Measurements from ENCODE around the gene MDFIC2. TPM values are rescaled to one million over a fixed set of nuclear protein-coding genes. Genes with fewer than 3 reads are reported as not detected.

MDFIC2 gene
- polyA plus RNA-seq, 1 of the 3 experiments (the other 2 are of a cell fraction) = not detected

GRCh38 chr3:70358978-70359580 lies 46.6 kb upstream of the MDFIC2 start:
- H3K27me3 ChIP-seq (ENCODE audit: insufficient read depth) = no peaks in the 10 kb centered on the region
- WGBS (ENCODE audit: low lambda C conversion rate) = 38% methylated on average over 3 of the region's 3 CpGs
- no peak overlapping the region for H3K9ac ChIP-seq
- no peak overlapping the region for H3K27ac ChIP-seq (ENCODE audit: low read depth in 2 of 2, low read length in 1 of 2)
- ChIA-PET CTCF (interaction anchor here (0.6 to 7.8 kb wide), 43 partner anchors 10 to 330 kb away, joined by 3 to 114 read pairs (median 4); no protein-coding TSS in a partner anchor), POLR2A (no interaction called here)
- no peaks in the 10 kb centered on the region for H3K9me2 ChIP-seq
- H3K36me3 ChIP-seq (replicated peaks in 1 of 2; ENCODE audit: control insufficient read depth in 1 of 2, insufficient read depth in 2 of 2, low read length in 1 of 2) = no peaks in the 10 kb centered on the region
- no peaks in the 10 kb centered on the region for H3K79me2 ChIP-seq (ENCODE audit: insufficient read depth)
- no peak overlapping the region for H2AFZ ChIP-seq (ENCODE audit: low read depth)
- no peaks in the 10 kb centered on the region for H3K4me1 ChIP-seq (ENCODE audit: control insufficient read depth in 1 of 2, insufficient read depth in 2 of 2, low read depth in 1 of 2, low read length in 1 of 2)
- TF ChIP-seq MAX (IDR thresholded peaks at IDR 0.05; ENCODE audit: low read depth) (no peak), FOXM1 (IDR thresholded peaks at IDR 0.05; ENCODE audit: low read depth) (no peak), RAD21 (IDR thresholded peaks at IDR 0.05; ENCODE audit: low read length) (peak; percentile 83), EP300 (IDR thresholded peaks at IDR 0.05; ENCODE audit: borderline replicate concordance in 1 of 2, low read depth in 1 of 2, low read length in 1 of 2) (no peak), TAF1 (IDR thresholded peaks at IDR 0.05; ENCODE audit: borderline replicate concordance, low read depth, low read length) (no peak), IRF3 (IDR thresholded peaks at IDR 0.05; ENCODE audit: low read depth, low read length) (no peak), CHD2 (IDR thresholded peaks at IDR 0.05; ENCODE audit: low read length, partially characterized antibody) (no peak), SIN3A (IDR thresholded peaks at IDR 0.05; ENCODE audit: borderline replicate concordance, low read depth, low read length) (no peak), CTCF (IDR thresholded peaks at IDR 0.05) (peak; percentile 79), SMC3 (IDR thresholded peaks at IDR 0.05; ENCODE audit: low read depth, low read length) (peak; percentile 69), FOXJ3 (CRISPR knock-in tag; IDR thresholded peaks at IDR 0.05) (no peak), YY1 (IDR thresholded peaks at IDR 0.05; ENCODE audit: low read depth) (no peak), USF1 (IDR thresholded peaks at IDR 0.05; ENCODE audit: borderline replicate concordance, low read depth) (no peak), ELF1 (IDR thresholded peaks at IDR 0.05) (no peak)
- H4K20me1 ChIP-seq (ENCODE audit: insufficient read depth) = no peaks in the 10 kb centered on the region
- H3K4me2 ChIP-seq = no peak overlapping the region
- no peaks in the 10 kb centered on the region for H3F3A ChIP-seq (replicated peaks; ENCODE audit: insufficient read depth)
- no peak overlapping the region for H3K4me3 ChIP-seq (ENCODE audit: low read depth in 2 of 2, low read length in 1 of 2)
- H3K9me3 ChIP-seq = no peaks in the 10 kb centered on the region
- peak; percentile 14 for DNase-seq

Measured in SK-N-SH (cell line).